ELR (cell line): ENCODE data around the gene SLC40A1.
"Not testable (repeated sequence)": the region's sequence is repeated elsewhere in the genome, so short reads cannot be mapped to it uniquely, and the experiment has no call there.

Experiments
- DNase-seq: peaks from one replicate; pipeline ENCODE4 v3.0.0-alpha.2; 2015; ENCODE audit warnings: low read depth

The SLC40A1 gene, protein sequence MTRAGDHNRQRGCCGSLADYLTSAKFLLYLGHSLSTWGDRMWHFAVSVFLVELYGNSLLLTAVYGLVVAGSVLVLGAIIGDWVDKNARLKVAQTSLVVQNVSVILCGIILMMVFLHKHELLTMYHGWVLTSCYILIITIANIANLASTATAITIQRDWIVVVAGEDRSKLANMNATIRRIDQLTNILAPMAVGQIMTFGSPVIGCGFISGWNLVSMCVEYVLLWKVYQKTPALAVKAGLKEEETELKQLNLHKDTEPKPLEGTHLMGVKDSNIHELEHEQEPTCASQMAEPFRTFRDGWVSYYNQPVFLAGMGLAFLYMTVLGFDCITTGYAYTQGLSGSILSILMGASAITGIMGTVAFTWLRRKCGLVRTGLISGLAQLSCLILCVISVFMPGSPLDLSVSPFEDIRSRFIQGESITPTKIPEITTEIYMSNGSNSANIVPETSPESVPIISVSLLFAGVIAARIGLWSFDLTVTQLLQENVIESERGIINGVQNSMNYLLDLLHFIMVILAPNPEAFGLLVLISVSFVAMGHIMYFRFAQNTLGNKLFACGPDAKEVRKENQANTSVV

DNA sequence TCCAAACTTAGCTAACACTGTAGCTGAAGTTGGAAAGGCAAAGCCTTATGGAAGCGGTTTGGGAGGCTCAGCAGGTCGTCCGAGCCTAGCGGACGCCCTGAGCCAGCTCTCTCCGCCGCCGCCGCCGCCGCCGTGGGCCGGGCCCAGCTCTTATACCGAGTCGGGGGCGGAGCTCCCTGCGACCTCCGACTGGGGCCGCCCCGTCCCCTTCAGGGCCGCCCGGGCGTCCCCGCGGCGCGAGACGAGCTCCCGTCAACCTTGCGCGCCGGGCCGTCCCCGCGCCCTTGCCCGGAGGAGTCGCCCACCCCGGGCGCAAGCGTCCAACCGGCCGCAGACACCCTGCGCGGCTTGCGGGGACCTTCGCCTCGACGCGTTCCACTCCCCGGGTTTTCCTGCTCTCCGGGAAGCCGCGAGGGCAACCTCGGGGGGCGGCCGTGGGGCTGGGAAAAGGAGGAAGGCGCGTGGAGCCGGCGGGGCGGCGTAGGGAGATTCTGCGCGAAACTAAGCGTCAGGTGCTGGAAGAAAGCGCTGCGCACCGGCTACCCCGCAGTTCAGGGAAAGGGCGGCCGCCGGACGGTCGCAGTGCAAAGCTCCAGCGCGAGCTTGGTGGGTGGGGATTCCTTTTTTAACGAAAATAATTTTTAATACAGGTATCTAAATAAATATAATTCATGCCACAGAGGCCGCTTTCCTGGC is at the start of gene SLC40A1:
SLC40A1 (minus strand) TSS at position 129 of the 696 bp plus-strand sequence. CDS start 326 bp downstream, outside the sequence.
- peak; percentile 71 for DNase-seq

DNA sequence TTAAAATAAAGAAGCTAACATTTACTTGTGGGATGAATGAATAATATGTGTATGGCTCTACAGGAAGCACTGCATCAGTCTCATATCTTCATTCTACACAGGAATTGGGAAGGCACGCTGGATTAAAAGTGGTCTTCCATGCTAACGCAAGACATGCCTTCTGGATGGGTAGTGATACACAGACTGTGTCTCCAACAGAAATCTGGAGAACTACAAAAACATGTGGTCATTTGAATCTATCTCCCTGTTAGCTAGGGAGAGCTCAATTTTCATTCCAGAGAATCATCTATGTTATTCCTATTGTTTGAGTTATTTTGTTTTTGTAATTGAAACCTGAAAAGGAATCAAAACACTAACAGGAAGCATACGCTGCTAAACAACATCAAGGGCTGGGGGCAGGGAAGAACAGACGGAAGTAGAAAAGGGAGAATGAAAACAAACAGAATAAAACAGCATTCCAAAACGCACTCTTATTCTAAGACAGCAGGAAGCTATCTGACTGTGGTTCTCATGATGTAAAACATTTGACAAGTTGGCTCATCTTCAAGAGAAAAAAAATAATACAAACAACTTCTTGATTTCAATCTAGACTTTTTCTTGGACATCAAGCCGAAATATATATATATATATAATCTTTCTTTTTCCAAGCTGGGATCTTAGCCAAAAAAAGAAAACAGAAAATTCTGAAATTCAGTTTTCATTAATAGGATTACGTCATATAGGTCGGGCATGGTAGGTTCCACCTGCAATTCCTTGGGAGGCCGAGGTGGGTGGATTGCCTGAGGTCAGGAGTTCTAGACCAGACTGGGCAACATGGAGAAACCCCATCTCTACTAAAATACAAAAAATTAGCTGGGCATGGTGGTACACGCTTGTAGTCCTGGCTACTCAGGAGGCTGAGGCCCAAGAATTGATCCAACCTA is 49.2 kb upstream of the SLC40A1 start:
- no peak for DNase-seq

- no peak for DNase-seq
Observed at GRCh38 chr2:189628817-189629530, 48.4 kb upstream of the SLC40A1 start.

GRCh38 chr2:189627789-189628188 is 47.2 kb upstream of the SLC40A1 start:
- no peak for DNase-seq

- DNase-seq: no peak
Observed at GRCh38 chr2:189625636-189626035, 45.0 kb upstream of the SLC40A1 start.

DNA sequence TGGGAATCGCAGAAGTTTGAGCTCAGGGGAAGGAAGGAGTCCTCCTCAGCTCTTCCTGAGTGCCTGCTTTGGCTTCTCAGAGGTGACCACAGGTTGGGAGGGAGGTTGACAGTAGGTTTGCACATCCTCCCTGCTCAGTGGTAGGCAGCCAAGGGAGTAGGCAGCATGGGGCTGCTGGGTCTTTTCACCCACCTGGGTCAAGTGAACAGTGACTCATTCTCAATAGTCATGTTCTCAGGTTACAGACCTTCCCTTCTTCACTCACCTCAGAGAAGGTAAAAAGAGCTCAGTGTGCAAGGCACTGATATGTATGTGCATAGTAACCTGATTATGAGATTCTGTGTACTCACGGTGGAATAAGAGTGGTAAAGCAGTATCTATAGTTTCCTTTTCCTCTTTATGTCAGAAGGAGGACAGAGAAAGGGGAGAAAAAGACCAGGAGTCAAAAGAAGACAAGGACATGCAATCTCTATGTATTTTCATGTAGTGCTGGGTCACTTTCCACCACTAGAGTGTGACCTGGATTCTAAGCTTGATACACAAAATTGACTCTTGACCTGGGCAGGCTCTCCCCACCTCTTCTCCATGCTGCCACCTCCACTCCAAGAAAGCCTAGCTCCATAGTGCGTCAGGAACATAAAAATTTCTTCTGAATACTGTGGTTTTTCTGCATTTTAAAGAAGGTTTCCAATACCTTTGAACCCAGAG is 44.2 kb upstream of the SLC40A1 start:
- DNase-seq: no peak

- no peak for DNase-seq
Observed at GRCh38 chr2:189623049-189623448, 42.5 kb upstream of the SLC40A1 start.

DNA sequence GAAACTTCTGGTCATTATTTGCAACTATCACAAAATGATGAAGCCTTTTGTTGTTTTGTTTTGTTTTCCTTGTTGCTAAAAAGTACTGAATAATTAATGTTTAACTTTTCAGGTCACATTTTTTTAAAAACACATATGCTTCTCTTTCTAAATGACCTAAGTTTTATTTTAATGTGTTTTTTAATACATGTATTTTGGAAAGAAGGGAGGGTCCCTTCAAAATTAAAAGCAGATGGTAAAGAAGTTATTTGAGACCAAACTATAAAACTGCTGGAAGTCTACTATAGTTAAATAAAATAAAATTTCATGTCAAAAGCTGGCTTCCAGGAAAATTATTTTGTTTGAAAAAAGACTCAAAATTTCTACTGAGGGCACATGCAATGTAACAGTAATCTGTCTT is 41.2 kb upstream of the SLC40A1 start:
- no peak for DNase-seq

DNA sequence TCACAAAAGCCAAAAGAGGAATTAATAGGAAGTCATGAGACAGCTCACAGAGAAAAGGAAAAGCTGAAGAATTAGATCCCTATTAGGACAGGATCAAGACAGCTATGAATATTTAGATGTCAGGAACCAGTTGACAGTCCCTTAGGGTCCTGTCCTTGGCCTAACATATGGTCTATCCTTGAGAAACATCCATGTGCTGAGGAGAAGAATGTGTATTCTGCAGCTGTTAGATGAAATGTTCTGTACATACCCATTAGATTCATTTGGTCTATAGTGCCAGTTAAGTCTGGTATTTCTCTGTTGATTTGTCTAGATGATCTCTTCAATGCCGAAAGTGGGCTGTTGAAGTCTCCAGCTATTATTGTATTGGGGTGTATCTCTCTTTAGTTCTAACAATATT is 37.6 kb upstream of the SLC40A1 start:
- no peak for DNase-seq

DNA sequence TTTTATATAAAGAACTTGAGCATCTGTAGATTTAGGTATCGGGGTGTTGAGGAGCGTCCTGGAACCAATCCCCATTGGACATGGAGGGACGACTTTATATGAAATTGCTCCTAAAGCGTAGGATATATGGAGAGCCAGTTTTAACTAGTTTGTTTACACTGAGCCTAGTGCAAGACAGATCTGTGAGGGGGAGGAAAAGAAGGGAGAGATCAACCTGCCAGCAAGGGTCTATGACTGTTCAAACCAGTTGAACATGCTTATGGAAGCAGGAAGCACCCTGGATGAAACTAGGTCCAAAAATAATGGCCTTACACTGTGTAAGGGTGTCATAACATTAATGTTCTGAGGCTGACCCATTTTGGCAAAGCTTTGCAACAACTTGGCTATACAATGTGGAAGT is 34.0 kb upstream of the SLC40A1 start:
- DNase-seq: no peak

DNA sequence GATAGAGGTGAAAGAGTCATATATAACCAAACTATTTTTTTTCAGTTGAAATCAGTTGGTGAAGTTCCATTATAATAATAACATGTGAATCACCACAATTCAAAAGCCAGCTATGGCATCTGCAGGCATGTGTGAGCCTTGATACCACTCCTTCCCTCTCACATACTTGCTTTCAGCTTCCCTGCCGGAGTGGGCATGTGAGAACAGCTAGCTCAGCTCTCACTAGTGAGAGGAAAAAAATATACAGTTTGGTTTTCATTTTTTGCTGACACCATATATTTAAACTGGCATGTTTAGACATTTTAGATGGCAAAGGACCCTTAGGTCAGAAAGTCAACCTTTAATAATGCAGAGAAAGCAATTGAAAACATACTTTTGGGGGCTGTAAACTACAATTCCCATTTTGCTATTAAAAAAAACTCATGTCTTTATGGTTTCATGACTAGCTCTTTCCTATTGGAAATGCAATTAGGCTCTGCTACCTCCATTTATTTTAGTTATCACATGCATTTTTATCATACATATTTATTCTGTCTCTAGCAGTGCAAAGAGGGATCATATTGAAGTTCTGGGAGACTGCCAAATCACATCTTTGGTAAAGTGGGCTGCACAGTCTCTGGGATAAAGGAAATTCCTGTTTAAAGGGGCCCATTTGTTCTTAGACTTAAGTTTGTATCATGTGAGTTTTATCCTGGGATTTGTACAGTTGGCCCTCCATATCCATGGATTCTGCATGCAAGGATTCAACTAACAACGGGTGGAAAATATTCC is 33.2 kb upstream of the SLC40A1 start:
- peak; percentile 64 for DNase-seq

GRCh38 chr2:189613077-189613636 is 32.6 kb upstream of the SLC40A1 start:
- DNase-seq: peak; percentile 88

- no peak for DNase-seq
Observed at GRCh38 chr2:189610700-189611099, 30.1 kb upstream of the SLC40A1 start.

DNA sequence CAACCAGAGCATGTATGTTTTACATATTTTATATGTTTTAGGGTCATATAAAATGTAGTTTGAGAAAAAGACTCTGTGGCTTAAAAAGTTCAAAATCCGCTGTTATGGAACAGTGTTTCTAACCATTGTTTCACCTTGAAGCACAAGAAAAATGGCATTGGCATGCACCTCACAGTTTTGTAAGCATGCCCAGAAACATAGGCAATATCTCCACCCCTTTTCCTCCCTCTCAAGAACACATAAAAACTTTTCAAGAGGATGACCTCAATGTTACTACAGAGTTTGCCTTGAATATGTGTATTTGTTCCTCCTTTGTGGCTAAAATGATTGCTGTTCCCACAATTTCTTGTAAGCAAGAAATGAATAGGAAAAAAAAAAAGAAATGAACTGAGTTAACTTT is 29.3 kb upstream of the SLC40A1 start:
- no peak for DNase-seq

DNA sequence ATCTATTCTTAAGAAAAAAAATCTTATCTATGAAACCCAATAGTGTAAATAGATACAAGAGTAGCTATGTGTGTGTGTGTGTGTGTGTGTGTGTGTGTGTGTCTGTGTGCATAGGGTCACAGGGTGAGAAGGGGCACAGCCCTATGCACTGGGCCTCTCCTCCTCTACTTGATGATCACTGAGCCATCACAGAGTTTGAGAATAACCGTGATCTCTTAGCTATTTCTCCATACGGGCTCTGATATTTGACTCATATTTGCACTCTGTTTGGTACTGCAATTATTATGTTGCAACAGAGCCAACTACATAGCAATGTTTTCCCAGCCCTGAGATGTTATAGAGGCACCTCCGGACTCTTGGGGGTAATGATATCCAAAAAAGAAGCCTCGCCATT is 28.8 kb upstream of the SLC40A1 start:
- DNase-seq: peak; percentile 71

- DNase-seq: peak; percentile 77
Observed at GRCh38 chr2:189608795-189609422, 28.3 kb upstream of the SLC40A1 start.

GRCh38 chr2:189608170-189608569 is 27.6 kb upstream of the SLC40A1 start:
- DNase-seq: no peak

- no peak for DNase-seq
Observed at GRCh38 chr2:189602233-189602632, 21.6 kb upstream of the SLC40A1 start.

DNA sequence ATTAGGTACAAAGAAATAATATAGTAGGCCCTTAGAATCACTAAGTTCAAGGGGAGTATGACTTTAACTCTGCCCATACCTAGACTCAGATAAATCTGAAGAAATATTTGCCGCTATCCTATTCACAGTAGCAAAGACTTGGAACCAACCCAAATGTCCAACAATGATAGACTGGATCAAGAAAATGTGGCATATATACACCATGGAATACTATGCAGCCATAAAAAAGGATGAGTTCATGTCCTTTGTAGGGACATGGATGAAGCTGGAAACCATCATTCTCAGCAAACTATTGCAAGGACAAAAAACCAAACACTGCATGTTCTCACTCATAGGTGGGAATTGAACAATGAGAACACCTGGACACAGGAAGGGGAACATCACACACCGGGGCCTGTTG is 21.1 kb upstream of the SLC40A1 start:
- DNase-seq: not testable (repeated sequence)
